Measurements from ENCODE around the gene PSIP1. TPM values are rescaled to one million over a fixed set of nuclear protein-coding genes. Genes with fewer than 3 reads are reported as not detected.

Gene PSIP1
- total RNA-seq, 1 experiment from 2014 or later, result 302 TPM

DNA sequence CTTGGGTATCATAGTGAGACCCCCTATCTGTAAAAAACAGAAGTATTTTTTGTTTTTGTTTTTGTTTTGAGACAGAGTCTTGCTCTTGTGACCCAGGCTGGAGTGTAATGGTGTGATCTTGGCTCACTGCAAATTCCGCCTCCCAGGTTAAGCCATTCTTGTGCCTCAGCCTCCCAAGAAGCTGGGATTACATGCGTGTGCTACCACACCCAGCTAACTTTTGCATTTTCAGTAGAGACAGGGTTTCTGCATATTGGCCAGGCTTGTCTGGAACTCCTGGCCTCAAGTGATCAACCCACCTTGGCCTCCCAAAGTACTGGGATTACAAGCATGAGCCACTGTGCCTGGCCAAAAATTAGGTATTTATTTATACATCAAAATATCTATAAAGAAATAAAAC lies 31.9 kb upstream of the PSIP1 start (continued):
- TF ChIP-seq NFYB (CRISPR knock-in tag; conservative IDR thresholded peaks at IDR 0.05; ENCODE audit: low read depth) (no peak), TEAD1 (CRISPR knock-in tag; IDR thresholded peaks at IDR 0.05) (no peak), SP1 (CRISPR knock-in tag; conservative IDR thresholded peaks at IDR 0.05) (no peak), ZNF219 (CRISPR knock-in tag; IDR thresholded peaks at IDR 0.05; ENCODE audit: borderline replicate concordance) (no peak), ZNF263 (CRISPR knock-in tag; IDR thresholded peaks at IDR 0.05; ENCODE audit: low read depth) (no peak), RELA (CRISPR knock-in tag; IDR thresholded peaks at IDR 0.05; ENCODE audit: borderline replicate concordance) (no peak)
- TF ChIP-seq, protein P1, sequence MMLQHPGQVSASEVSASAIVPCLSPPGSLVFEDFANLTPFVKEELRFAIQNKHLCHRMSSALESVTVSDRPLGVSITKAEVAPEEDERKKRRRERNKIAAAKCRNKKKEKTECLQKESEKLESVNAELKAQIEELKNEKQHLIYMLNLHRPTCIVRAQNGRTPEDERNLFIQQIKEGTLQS (CRISPR knock-in tag; conservative IDR thresholded peaks at IDR 0.05), result no peak

DNA sequence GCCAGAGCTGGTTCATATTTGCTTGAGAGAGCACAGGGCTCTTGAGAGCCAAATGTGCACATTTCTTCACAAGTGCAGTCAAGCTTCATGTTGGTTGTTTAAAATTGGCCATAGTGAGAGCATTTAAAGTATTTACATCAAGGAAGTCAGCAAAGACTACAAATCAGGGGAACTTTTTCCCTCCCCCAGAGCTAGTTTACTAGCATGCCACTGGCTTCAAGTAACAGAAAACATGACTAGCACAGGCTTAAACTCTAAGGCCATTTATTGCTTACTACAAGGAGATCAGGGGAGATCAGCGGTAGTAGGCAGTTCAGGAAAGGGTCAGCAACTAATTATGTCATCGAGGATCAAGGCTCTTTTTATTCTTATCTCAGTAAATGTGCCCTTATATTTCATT lies 31.1 kb upstream of the PSIP1 start:
- no peaks in the 10 kb centered on the region for H3K36me3 Mint-ChIP-seq
- no peak overlapping the region for H3K4me3 Mint-ChIP-seq
- no peak for TF ChIP-seq TEAD4 (CRISPR knock-in tag; IDR thresholded peaks at IDR 0.05)
- TF ChIP-seq ZNF121 (CRISPR knock-in tag; IDR thresholded peaks at IDR 0.05), result no peak
- TF ChIP-seq ZNF138 (CRISPR knock-in tag; conservative IDR thresholded peaks at IDR 0.05), result no peak
- no peak for TF ChIP-seq GABPB1 (CRISPR knock-in tag; IDR thresholded peaks at IDR 0.05)
- TF ChIP-seq MYBL2 (CRISPR knock-in tag; IDR thresholded peaks at IDR 0.05), result no peak
- no peak for TF ChIP-seq NFATC4 (CRISPR knock-in tag; IDR thresholded peaks at IDR 0.05)
- TF ChIP-seq, protein P2, sequence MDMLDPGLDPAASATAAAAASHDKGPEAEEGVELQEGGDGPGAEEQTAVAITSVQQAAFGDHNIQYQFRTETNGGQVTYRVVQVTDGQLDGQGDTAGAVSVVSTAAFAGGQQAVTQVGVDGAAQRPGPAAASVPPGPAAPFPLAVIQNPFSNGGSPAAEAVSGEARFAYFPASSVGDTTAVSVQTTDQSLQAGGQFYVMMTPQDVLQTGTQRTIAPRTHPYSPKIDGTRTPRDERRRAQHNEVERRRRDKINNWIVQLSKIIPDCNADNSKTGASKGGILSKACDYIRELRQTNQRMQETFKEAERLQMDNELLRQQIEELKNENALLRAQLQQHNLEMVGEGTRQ (CRISPR knock-in tag; IDR thresholded peaks at IDR 0.05), result no peak
- TF ChIP-seq CBFB (CRISPR knock-in tag; IDR thresholded peaks at IDR 0.05; ENCODE audit: low read depth), result no peak
- TF ChIP-seq, protein P3, sequence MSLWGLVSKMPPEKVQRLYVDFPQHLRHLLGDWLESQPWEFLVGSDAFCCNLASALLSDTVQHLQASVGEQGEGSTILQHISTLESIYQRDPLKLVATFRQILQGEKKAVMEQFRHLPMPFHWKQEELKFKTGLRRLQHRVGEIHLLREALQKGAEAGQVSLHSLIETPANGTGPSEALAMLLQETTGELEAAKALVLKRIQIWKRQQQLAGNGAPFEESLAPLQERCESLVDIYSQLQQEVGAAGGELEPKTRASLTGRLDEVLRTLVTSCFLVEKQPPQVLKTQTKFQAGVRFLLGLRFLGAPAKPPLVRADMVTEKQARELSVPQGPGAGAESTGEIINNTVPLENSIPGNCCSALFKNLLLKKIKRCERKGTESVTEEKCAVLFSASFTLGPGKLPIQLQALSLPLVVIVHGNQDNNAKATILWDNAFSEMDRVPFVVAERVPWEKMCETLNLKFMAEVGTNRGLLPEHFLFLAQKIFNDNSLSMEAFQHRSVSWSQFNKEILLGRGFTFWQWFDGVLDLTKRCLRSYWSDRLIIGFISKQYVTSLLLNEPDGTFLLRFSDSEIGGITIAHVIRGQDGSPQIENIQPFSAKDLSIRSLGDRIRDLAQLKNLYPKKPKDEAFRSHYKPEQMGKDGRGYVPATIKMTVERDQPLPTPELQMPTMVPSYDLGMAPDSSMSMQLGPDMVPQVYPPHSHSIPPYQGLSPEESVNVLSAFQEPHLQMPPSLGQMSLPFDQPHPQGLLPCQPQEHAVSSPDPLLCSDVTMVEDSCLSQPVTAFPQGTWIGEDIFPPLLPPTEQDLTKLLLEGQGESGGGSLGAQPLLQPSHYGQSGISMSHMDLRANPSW (CRISPR knock-in tag; conservative IDR thresholded peaks at IDR 0.05; ENCODE audit: low read depth), result no peak
- no peaks in the 10 kb centered on the region for H3K27me3 Mint-ChIP-seq (ENCODE audit: low read depth)
- POLR2A ChIA-PET, result no interaction called here
- no peak overlapping the region for H3K27ac Mint-ChIP-seq
- peaks cover 9% of the 10 kb centered on the region for H3K9me3 Mint-ChIP-seq
- no peak for DNase-seq (ENCODE audit: low spot score)
- CTCF ChIA-PET, result interaction anchor here (0.8 to 2.1 kb wide), 4 partner anchors 9 to 81 kb away, joined by 4 to 6 read pairs (median 4); partner anchors contain the start of gene CCDC171
- H3K4me1 Mint-ChIP-seq, result peaks cover 6% of the 10 kb centered on the region; the same call in 1 of the 2 replicates
- ATAC-seq, result no peak

DNA sequence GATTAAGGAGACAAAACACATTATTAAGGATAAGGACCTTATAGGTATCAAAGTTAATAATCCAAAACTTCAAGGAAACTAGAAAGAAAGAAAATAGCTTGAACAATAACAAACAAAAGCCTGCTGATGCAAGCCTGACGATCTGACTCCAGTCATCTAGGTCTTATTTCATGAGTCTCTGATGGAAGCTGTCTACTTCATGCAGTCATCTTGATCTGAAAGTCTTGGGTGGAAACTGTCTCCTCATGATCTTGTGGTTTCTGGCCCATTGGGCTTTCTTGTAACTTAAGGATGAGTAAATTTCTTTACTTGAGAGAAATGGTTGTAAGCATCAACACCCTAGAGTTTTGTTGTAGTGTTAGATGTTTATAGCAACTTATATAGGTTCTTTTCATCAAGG lies 20.6 kb upstream of the PSIP1 start:
- DNase-seq (ENCODE audit: low spot score), result no peak
- ChIA-PET POLR2A (interaction anchor here (0.6 kb wide), 1 partner anchor 15 kb away, joined by 4 read pairs; no protein-coding TSS in a partner anchor), CTCF (interaction anchor here (1.9 kb wide), 1 partner anchor 61 kb away, joined by 6 read pairs; no protein-coding TSS in a partner anchor)
- no peaks in the 10 kb centered on the region for H3K36me3 Mint-ChIP-seq
- no peak overlapping the region for H3K4me3 Mint-ChIP-seq
- no peaks in the 10 kb centered on the region for H3K27me3 Mint-ChIP-seq (ENCODE audit: low read depth)
- H3K9me3 Mint-ChIP-seq, result no peaks in the 10 kb centered on the region
- no peak overlapping the region for H3K27ac Mint-ChIP-seq
- no peak for ATAC-seq
- no peaks in the 10 kb centered on the region for H3K4me1 Mint-ChIP-seq
- TF ChIP-seq GTF2I (CRISPR knock-in tag; conservative IDR thresholded peaks at IDR 0.05) (no peak), GABPB1 (CRISPR knock-in tag; IDR thresholded peaks at IDR 0.05) (no peak), NR3C1 (CRISPR knock-in tag; conservative IDR thresholded peaks at IDR 0.05; ENCODE audit: low read depth) (no peak), RELA (CRISPR knock-in tag; IDR thresholded peaks at IDR 0.05; ENCODE audit: borderline replicate concordance) (no peak), ZBTB21 (CRISPR knock-in tag; IDR thresholded peaks at IDR 0.05; ENCODE audit: borderline replicate concordance) (no peak), ZNF671 (CRISPR knock-in tag; IDR thresholded peaks at IDR 0.05) (no peak), NFYB (CRISPR knock-in tag; conservative IDR thresholded peaks at IDR 0.05; ENCODE audit: low read depth) (no peak), NR1H2 (CRISPR knock-in tag; IDR thresholded peaks at IDR 0.05) (no peak)
- TF ChIP-seq, protein P4, sequence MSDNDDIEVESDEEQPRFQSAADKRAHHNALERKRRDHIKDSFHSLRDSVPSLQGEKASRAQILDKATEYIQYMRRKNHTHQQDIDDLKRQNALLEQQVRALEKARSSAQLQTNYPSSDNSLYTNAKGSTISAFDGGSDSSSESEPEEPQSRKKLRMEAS (CRISPR knock-in tag; IDR thresholded peaks at IDR 0.05), result no peak
- TF ChIP-seq, protein P5, sequence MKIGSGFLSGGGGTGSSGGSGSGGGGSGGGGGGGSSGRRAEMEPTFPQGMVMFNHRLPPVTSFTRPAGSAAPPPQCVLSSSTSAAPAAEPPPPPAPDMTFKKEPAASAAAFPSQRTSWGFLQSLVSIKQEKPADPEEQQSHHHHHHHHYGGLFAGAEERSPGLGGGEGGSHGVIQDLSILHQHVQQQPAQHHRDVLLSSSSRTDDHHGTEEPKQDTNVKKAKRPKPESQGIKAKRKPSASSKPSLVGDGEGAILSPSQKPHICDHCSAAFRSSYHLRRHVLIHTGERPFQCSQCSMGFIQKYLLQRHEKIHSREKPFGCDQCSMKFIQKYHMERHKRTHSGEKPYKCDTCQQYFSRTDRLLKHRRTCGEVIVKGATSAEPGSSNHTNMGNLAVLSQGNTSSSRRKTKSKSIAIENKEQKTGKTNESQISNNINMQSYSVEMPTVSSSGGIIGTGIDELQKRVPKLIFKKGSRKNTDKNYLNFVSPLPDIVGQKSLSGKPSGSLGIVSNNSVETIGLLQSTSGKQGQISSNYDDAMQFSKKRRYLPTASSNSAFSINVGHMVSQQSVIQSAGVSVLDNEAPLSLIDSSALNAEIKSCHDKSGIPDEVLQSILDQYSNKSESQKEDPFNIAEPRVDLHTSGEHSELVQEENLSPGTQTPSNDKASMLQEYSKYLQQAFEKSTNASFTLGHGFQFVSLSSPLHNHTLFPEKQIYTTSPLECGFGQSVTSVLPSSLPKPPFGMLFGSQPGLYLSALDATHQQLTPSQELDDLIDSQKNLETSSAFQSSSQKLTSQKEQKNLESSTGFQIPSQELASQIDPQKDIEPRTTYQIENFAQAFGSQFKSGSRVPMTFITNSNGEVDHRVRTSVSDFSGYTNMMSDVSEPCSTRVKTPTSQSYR (CRISPR knock-in tag; IDR thresholded peaks at IDR 0.05), result no peak
- TF ChIP-seq, protein P6, sequence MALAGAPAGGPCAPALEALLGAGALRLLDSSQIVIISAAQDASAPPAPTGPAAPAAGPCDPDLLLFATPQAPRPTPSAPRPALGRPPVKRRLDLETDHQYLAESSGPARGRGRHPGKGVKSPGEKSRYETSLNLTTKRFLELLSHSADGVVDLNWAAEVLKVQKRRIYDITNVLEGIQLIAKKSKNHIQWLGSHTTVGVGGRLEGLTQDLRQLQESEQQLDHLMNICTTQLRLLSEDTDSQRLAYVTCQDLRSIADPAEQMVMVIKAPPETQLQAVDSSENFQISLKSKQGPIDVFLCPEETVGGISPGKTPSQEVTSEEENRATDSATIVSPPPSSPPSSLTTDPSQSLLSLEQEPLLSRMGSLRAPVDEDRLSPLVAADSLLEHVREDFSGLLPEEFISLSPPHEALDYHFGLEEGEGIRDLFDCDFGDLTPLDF (CRISPR knock-in tag; IDR thresholded peaks at IDR 0.05), result no peak
- TF ChIP-seq, protein P2 (CRISPR knock-in tag; IDR thresholded peaks at IDR 0.05), result no peak
- TF ChIP-seq, protein P7, sequence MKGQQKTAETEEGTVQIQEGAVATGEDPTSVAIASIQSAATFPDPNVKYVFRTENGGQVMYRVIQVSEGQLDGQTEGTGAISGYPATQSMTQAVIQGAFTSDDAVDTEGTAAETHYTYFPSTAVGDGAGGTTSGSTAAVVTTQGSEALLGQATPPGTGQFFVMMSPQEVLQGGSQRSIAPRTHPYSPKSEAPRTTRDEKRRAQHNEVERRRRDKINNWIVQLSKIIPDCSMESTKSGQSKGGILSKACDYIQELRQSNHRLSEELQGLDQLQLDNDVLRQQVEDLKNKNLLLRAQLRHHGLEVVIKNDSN (CRISPR knock-in tag; IDR thresholded peaks at IDR 0.05), result no peak

Measured in WTC11 (cell line).